IMR-90 (cell line): ENCODE results near the gene IFI30.

Source experiments
- CEBPB ChIP-seq: IDR thresholded peaks from 2 replicates; pipeline ENCODE4 v1.6.1; 2012; ENCODE audit warnings: low read depth, low read length, improper control_type of control experiment
- CTCF ChIP-seq: conservative IDR thresholded peaks from 2 replicates; pipeline ENCODE4 v1.5.1; 2012; ENCODE audit warnings: mild to moderate bottlenecking, low read depth, low read length, improper control_type of control experiment
- ELK1 ChIP-seq: fragments of 150-350 bp; IDR thresholded peaks from 2 replicates; pipeline ENCODE4 v1.6.1; 2016; ENCODE audit warnings: low read depth, mild to moderate bottlenecking, low read length, moderate library complexity, borderline replicate concordance
- MXI1 ChIP-seq: IDR thresholded peaks from 2 replicates; pipeline ENCODE4 v1.6.1; 2012; ENCODE audit warnings: low read depth, mild to moderate bottlenecking, low read length, moderate library complexity, borderline replicate concordance
- POLR2A ChIP-seq: IDR thresholded peaks from 2 replicates; pipeline ENCODE4 v1.6.1; 2012; ENCODE audit warnings: mild to moderate bottlenecking, low read depth, low read length

- TF ChIP-seq CTCF (no peak), POLR2A (no peak), ELK1 (no peak), MXI1 (no peak), CEBPB (no peak)
Measured at GRCh38 chr19:18221815-18222725, 48.5 kb downstream of the IFI30 start.
